IMR-90 (cell line): ENCODE measurements around the gene PPP1R9A. TPM values are rescaled to one million over a fixed set of nuclear protein-coding genes. Genes with fewer than 3 reads are reported as not detected.

Experiments
- ATAC-seq: fragments of 200-7000 bp; cut with Tn5 transposase; 2 replicates; pipeline ENCODE4 v1.9.1; 2020; ENCODE audit warnings: low read depth, mild to moderate bottlenecking, moderate library complexity
- BruUV-seq: library from RNA; stranded (reverse); fragments of 400-500 nt; replicated peaks from 2 replicates; lab custom pipeline; 2021; lab: Mats Ljungman, UMichigan
- CTCF ChIA-PET: fragments of 300-600 bp; formaldehyde crosslinking; extraction: SDS; loops from one replicate; lab custom pipeline; 2021; ENCODE audit warnings: antibody characterized with exemption; lab: Yijun Ruan, JAX
- POLR2A ChIA-PET: fragments of 300-600 bp; sonication (Branson Sonifier 250); formaldehyde crosslinking; loops from one replicate; lab custom pipeline; 2022; ENCODE audit warnings: antibody characterized with exemption; ENCODE audit not compliant: unreplicated experiment; lab: Charles Lee
- DNase-seq: peaks from one replicate; pipeline ENCODE4 v3.0.0; 2013
- H2AFZ ChIP-seq: replicated peaks from 2 replicates; pipeline ENCODE3; 2013; ENCODE audit warnings: low read length, mild to moderate bottlenecking; ENCODE audit not compliant: poor library complexity
- H2AK5ac ChIP-seq: 2 replicates; pipeline ENCODE4 v1.6.1; 2013; ENCODE audit warnings: low read depth, low read length, inconsistent platforms
- H2AK9ac ChIP-seq: replicated peaks from 2 replicates; pipeline ENCODE3; 2013; ENCODE audit warnings: mild to moderate bottlenecking, low read depth, low read length, moderate library complexity; ENCODE audit not compliant: poor library complexity
- H2BK120ac ChIP-seq: 2 replicates; pipeline ENCODE4 v1.6.1; 2013; ENCODE audit warnings: low read depth, low read length, inconsistent platforms
- H2BK15ac ChIP-seq: 3 replicates; pipeline ENCODE4 v1.6.1; 2013; ENCODE audit warnings: low read depth, low read length, inconsistent platforms
- H2BK20ac ChIP-seq: 2 replicates; pipeline ENCODE4 v1.6.1; 2013; ENCODE audit warnings: low read depth, mild to moderate bottlenecking, inconsistent platforms, low read length, moderate library complexity
- H2BK5ac ChIP-seq: 2 replicates; pipeline ENCODE4 v1.6.1; 2013; ENCODE audit warnings: mild to moderate bottlenecking, low read depth, low read length, inconsistent platforms; ENCODE audit not compliant: poor library complexity, severe bottlenecking
- H3K14ac ChIP-seq: replicated peaks from 2 replicates; pipeline ENCODE4 v1.6.1; 2013; ENCODE audit warnings: low read depth, low read length, inconsistent platforms
- H3K18ac ChIP-seq: 2 replicates; pipeline ENCODE4 v1.6.1; 2013; ENCODE audit warnings: low read depth, low read length, control low read depth
- H3K23ac ChIP-seq: 2 replicates; pipeline ENCODE4 v1.6.1; 2013; ENCODE audit warnings: low read depth, low read length, inconsistent platforms
- H3K27ac ChIP-seq: 2 replicates; pipeline ENCODE4 v1.5.1; 2013; ENCODE audit warnings: mild to moderate bottlenecking, control low read depth, low read length; ENCODE audit not compliant: insufficient read depth
- H3K27me3 ChIP-seq: 2 replicates; pipeline ENCODE4 v1.6.1; 2013; ENCODE audit warnings: low read length; ENCODE audit not compliant: control insufficient read depth, insufficient read depth
- H3K36me3 ChIP-seq: 2 replicates; pipeline ENCODE4 v1.6.1; 2013; ENCODE audit warnings: low read length, mixed read lengths; ENCODE audit not compliant: control insufficient read depth, insufficient read depth
- H3K4ac ChIP-seq: 2 replicates; pipeline ENCODE4 v1.6.1; 2013; ENCODE audit warnings: low read depth, low read length, inconsistent platforms
- H3K4me1 ChIP-seq: 2 replicates; pipeline ENCODE4 v1.6.1; 2013; ENCODE audit warnings: low read length, mixed read lengths; ENCODE audit not compliant: control insufficient read depth, insufficient read depth
- H3K4me2 ChIP-seq: 2 replicates; pipeline ENCODE4 v1.6.1; 2013; ENCODE audit warnings: low read depth, mild to moderate bottlenecking, control low read depth, low read length, moderate library complexity
- H3K4me3 ChIP-seq: 2 replicates; pipeline ENCODE4 v1.5.1; 2013; ENCODE audit warnings: low read depth, mild to moderate bottlenecking, control low read depth, low read length, moderate library complexity; ENCODE audit not compliant: insufficient read depth
- H3K56ac ChIP-seq: 2 replicates; pipeline ENCODE4 v1.6.1; 2013; ENCODE audit warnings: low read length, inconsistent platforms; ENCODE audit not compliant: insufficient read depth; ENCODE audit errors: extremely low read depth
- H3K79me1 ChIP-seq, 2 experiments: 2 replicates each; pipeline ENCODE4 v1.6.1; 2013; ENCODE audit warnings: low read length in 2 of 2, inconsistent platforms in 1 of 2, low read depth in 1 of 2
- H3K9ac ChIP-seq: 2 replicates; pipeline ENCODE4 v1.6.1; 2013; ENCODE audit warnings: low read depth, low read length, control low read depth
- H3K9me1 ChIP-seq: 2 replicates; pipeline ENCODE4 v1.6.1; 2013; ENCODE audit warnings: low read length, inconsistent platforms; ENCODE audit not compliant: insufficient read depth
- H3K9me3 ChIP-seq: 2 replicates; pipeline ENCODE4 v1.6.1; 2013; ENCODE audit warnings: low read length; ENCODE audit not compliant: control insufficient read depth, insufficient read depth
- H4K20me1 ChIP-seq: 2 replicates; pipeline ENCODE4 v1.6.1; 2013; ENCODE audit warnings: low read length, inconsistent platforms; ENCODE audit not compliant: insufficient read depth
- H4K5ac ChIP-seq: 2 replicates; pipeline ENCODE4 v1.6.1; 2013; ENCODE audit warnings: mild to moderate bottlenecking, low read depth, low read length, control low read depth
- H4K8ac ChIP-seq, 2 experiments: 2 replicates each; pipeline ENCODE4 v1.6.1; 2013; ENCODE audit warnings: low read depth in 2 of 2, low read length in 2 of 2, control low read depth in 1 of 2, inconsistent platforms in 1 of 2
- H4K91ac ChIP-seq: 2 replicates; pipeline ENCODE4 v1.6.1; 2013; ENCODE audit warnings: low read depth, low read length, inconsistent platforms; ENCODE audit not compliant: insufficient read depth
- ELK1 ChIP-seq: fragments of 150-350 bp; IDR thresholded peaks from 2 replicates; pipeline ENCODE4 v1.6.1; 2016; ENCODE audit warnings: low read depth, mild to moderate bottlenecking, low read length, moderate library complexity, borderline replicate concordance
- MAFK ChIP-seq: IDR thresholded peaks from 2 replicates; pipeline ENCODE4 v1.6.1; 2012; ENCODE audit warnings: low read depth, low read length, improper control_type of control experiment
- NFE2L2 ChIP-seq: fragments of 150-350 bp; IDR thresholded peaks from 2 replicates; pipeline ENCODE4 v1.6.1; 2016; ENCODE audit warnings: low read depth, mild to moderate bottlenecking, low read length
- POLR2A ChIP-seq: IDR thresholded peaks from 2 replicates; pipeline ENCODE4 v1.6.1; 2012; ENCODE audit warnings: mild to moderate bottlenecking, low read depth, low read length
- RAD21 ChIP-seq: IDR thresholded peaks from 2 replicates; pipeline ENCODE4 v1.6.1; 2012; ENCODE audit warnings: low read length, improper control_type of control experiment
- RCOR1 ChIP-seq: IDR thresholded peaks from 2 replicates; pipeline ENCODE4 v1.6.1; 2012; ENCODE audit warnings: mild to moderate bottlenecking, low read length, improper control_type of control experiment; ENCODE audit not compliant: insufficient replicate concordance
- RFX5 ChIP-seq: IDR thresholded peaks from 2 replicates; pipeline ENCODE4 v1.8.0; 2012; ENCODE audit warnings: low read depth, mild to moderate bottlenecking, low read length, moderate library complexity
- SMC3 ChIP-seq: fragments of 150-350 bp; IDR thresholded peaks from 2 replicates; pipeline ENCODE4 v1.6.1; 2016; ENCODE audit warnings: low read depth, mild to moderate bottlenecking, antibody characterized with exemption, low read length, moderate library complexity
- WGBS, 2 experiments: methylation state at CpG; one replicate each; pipeline versions ENCODE4 v1.1.5 to v1.1.7; 2013; ENCODE audit warnings: missing lambda C conversion rate in 2 of 2; ENCODE audit not compliant: insufficient read length in 1 of 2; ENCODE audit errors: extremely low coverage in 2 of 2; 5-methylcytosine and 5-hydroxymethylcytosine counted together
- dilution Hi-C: fragments of 300-500 bp; cut with HindIII; formaldehyde crosslinking; loops from one replicate; pipeline ENCODE4 v1.14.3; 2018; ENCODE audit warnings: low sequenced_read_pairs; ENCODE audit not compliant: unreplicated experiment
- in situ Hi-C: fragments of 300-500 bp; cut with MboI; formaldehyde crosslinking; loops from 3 replicates; pipeline ENCODE4 v1.14.3; 2019; ENCODE audit warnings: low sequenced_read_pairs, inconsistent platforms, mixed read lengths
- intact Hi-C: fragments of 100-400 bp; cut with micrococcal nuclease; formaldehyde crosslinking; loops from 2 replicates; pipeline ENCODE4 v1.10.0; 2022
- polyA plus RNA-seq, 3 experiments: library from polyadenylated mRNA; depleted of rRNA; stranded (reverse); fragments of >200 nt; gene quantifications; 2 replicates each; pipeline ENCODE4 v1.2.3, GENCODE V29; 2012; ENCODE audit warnings: low replicate concordance in 1 of 3
- total RNA-seq: library from RNA; depleted of rRNA; stranded (reverse); fragments of >200 nt; gene quantifications from 2 replicates; pipeline ENCODE4 v1.2.3, GENCODE V29; 2012
- TF ChIP-seq, protein P1 (sequence below): fragments of 150-350 bp; IDR thresholded peaks from 2 replicates; pipeline ENCODE4 v1.6.1; 2017; ENCODE audit warnings: mild to moderate bottlenecking, antibody characterized with exemption, low read length, low read depth
- TF ChIP-seq, protein P2 (sequence below): conservative IDR thresholded peaks from 2 replicates; pipeline ENCODE4 v1.5.1; 2012; ENCODE audit warnings: mild to moderate bottlenecking, low read depth, low read length, improper control_type of control experiment

PPP1R9A gene
- total and polyA plus RNA-seq, 2 of the 4 experiments (the other 2 are of a cell fraction): not detected

- no peak for TF ChIP-seq SMC3
Measured at GRCh38 chr7:95066737-95067530, 159.5 kb downstream of the PPP1R9A start (continued).

- intact Hi-C loops: no loop called here
- no peak overlapping the region for H4K91ac ChIP-seq
- no peak overlapping the region for H2BK15ac ChIP-seq
- no peaks in the 10 kb centered on the region for H3K9me3 ChIP-seq
- no peak overlapping the region for H3K27ac ChIP-seq
- no peak overlapping the region for H3K14ac ChIP-seq
- no CpG with 5 or more reads among the region's 4 CpGs for WGBS, 2 experiments
- H3K56ac ChIP-seq: no peak overlapping the region
- no peaks in the 10 kb centered on the region for H3K27me3 ChIP-seq
- POLR2A ChIA-PET: interaction anchor here (0.7 kb wide), 1 partner anchor 812 kb away, joined by 5 read pairs; no protein-coding TSS in a partner anchor
- no peak overlapping the region for H2BK5ac ChIP-seq
- TF ChIP-seq, protein P1, sequence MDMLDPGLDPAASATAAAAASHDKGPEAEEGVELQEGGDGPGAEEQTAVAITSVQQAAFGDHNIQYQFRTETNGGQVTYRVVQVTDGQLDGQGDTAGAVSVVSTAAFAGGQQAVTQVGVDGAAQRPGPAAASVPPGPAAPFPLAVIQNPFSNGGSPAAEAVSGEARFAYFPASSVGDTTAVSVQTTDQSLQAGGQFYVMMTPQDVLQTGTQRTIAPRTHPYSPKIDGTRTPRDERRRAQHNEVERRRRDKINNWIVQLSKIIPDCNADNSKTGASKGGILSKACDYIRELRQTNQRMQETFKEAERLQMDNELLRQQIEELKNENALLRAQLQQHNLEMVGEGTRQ: no peak
- TF ChIP-seq NFE2L2 (no peak), POLR2A (no peak), RFX5 (no peak), RAD21 (no peak), RCOR1 (no peak), MAFK (no peak), ELK1 (no peak)
- TF ChIP-seq, protein P2, sequence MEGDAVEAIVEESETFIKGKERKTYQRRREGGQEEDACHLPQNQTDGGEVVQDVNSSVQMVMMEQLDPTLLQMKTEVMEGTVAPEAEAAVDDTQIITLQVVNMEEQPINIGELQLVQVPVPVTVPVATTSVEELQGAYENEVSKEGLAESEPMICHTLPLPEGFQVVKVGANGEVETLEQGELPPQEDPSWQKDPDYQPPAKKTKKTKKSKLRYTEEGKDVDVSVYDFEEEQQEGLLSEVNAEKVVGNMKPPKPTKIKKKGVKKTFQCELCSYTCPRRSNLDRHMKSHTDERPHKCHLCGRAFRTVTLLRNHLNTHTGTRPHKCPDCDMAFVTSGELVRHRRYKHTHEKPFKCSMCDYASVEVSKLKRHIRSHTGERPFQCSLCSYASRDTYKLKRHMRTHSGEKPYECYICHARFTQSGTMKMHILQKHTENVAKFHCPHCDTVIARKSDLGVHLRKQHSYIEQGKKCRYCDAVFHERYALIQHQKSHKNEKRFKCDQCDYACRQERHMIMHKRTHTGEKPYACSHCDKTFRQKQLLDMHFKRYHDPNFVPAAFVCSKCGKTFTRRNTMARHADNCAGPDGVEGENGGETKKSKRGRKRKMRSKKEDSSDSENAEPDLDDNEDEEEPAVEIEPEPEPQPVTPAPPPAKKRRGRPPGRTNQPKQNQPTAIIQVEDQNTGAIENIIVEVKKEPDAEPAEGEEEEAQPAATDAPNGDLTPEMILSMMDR: no peak
- no peak overlapping the region for H4K5ac ChIP-seq
- no peak overlapping the region for H3K9ac ChIP-seq
- H3K79me1 ChIP-seq: no peaks in the 10 kb centered on the region
- H3K23ac ChIP-seq: no peak overlapping the region
- CTCF ChIA-PET: no interaction called here
- no peaks in the 10 kb centered on the region for H3K4me1 ChIP-seq
- H3K9me1 ChIP-seq: no peaks in the 10 kb centered on the region
- no peak overlapping the region for H2BK20ac ChIP-seq
- no peak overlapping the region for H3K18ac ChIP-seq
- H3K4me2 ChIP-seq: no peak overlapping the region
- H4K20me1 ChIP-seq: no peaks in the 10 kb centered on the region
- H3K4ac ChIP-seq: no peak overlapping the region
- DNase-seq (no peak), ATAC-seq (no peak)
- H2AFZ ChIP-seq: no peak overlapping the region
- no peak overlapping the region for H2AK5ac ChIP-seq
- no peak overlapping the region for H3K4me3 ChIP-seq
- H2BK120ac ChIP-seq: no peak overlapping the region
- dilution Hi-C loops: no loop called here
- BruUV-seq: no TSS peak
- in situ Hi-C loops: no loop called here
- no peak overlapping the region for H2AK9ac ChIP-seq
- no peak overlapping the region for H4K8ac ChIP-seq
- H3K36me3 ChIP-seq: no peaks in the 10 kb centered on the region
Measured at GRCh38 chr7:95088536-95089215, 181.3 kb downstream of the PPP1R9A start.
